ENCODE data around the gene PROSER3.

Gene PROSER3

DNA sequence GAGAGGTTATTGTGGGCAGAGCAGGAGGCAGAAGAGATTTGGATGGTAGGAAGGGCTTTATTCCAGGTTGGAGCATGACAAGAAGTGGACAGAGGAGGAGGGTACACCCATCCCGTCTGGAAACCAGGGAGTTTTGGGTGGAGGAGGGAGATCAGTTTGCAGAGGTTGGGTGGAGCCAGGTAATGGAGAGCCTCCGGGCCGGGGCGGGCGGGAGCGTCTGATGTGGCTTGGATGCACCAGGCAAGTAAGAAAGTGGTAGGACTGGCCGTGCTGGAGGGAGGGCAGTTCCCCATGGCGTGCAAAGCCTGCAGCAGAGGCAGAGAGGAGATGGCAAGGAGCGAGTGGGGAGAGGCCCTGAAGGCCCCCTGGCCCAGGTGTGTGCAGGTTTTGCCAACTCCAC lies 26.6 kb upstream of the PROSER3 start:
- TF ChIP-seq, protein P1, sequence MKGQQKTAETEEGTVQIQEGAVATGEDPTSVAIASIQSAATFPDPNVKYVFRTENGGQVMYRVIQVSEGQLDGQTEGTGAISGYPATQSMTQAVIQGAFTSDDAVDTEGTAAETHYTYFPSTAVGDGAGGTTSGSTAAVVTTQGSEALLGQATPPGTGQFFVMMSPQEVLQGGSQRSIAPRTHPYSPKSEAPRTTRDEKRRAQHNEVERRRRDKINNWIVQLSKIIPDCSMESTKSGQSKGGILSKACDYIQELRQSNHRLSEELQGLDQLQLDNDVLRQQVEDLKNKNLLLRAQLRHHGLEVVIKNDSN (IDR thresholded peaks at IDR 0.05), result no peak
- TF ChIP-seq, protein P2, sequence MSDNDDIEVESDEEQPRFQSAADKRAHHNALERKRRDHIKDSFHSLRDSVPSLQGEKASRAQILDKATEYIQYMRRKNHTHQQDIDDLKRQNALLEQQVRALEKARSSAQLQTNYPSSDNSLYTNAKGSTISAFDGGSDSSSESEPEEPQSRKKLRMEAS (IDR thresholded peaks at IDR 0.05), result no peak
- no peak for TF ChIP-seq RAD21 (IDR thresholded peaks at IDR 0.05; ENCODE audit: low read depth)

DNA sequence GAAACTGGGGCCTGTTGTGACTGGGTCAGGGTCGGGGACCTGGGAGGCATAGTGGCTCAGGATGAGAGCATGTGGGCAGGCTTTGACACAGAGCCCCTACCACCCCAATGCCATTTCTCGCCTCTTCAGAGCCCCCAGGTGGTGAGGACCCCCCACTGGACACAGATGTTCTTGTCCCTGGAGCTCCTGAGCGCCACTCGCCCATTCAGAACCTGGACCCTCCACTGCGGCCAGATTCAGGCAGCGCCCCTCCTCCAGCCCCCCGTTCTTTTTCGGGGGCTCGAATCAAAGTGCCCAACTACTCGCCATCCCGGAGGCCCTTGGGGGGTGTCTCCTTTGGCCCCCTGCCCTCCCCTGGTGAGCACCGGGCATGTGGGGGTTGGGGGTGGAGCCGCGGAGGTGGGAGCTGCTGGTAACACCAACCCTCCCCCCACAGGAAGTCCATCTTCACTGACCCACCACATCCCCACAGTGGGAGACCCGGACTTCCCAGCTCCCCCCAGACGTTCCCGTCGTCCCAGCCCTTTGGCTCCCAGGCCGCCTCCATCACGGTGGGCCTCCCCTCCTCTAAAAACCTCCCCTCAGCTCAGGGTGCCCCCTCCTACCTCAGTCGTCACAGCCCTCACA lies 26.1 kb upstream of the PROSER3 start:
- TF ChIP-seq TEAD4 (IDR thresholded peaks at IDR 0.05) (no peak), FOXM1 (IDR thresholded peaks at IDR 0.05; ENCODE audit: borderline replicate concordance, low read depth) (no peak), NFIC (IDR thresholded peaks at IDR 0.05) (no peak), TCF12 (IDR thresholded peaks at IDR 0.05; ENCODE audit: low read depth) (no peak), EP300 (IDR thresholded peaks at IDR 0.05; ENCODE audit: borderline replicate concordance) (no peak)

DNA sequence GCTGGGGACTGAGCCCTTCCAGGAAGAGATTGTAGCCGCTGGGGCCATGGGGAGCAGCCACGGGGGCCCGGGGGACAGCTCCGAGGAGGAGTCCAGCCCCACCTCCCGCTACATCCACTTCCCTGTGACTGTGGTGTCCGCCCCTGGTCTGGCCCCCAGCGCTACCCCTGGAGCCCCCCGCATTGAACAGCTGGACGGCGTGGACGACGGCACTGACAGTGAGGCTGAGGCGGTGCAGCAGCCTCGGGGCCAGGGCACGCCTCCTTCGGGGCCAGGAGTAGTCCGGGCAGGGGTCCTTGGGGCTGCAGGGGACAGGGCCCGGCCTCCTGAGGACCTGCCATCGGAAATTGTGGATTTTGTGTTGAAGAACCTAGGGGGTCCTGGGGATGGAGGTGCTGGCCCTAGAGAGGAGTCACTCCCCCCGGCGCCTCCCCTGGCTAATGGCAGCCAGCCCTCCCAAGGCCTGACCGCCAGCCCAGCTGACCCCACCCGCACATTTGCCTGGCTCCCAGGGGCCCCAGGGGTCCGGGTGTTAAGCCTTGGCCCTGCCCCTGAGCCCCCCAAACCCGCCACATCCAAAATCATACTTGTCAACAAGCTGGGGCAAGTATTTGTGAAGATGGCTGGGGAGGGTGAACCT lies 25.3 kb upstream of the PROSER3 start:
- no peak for TF ChIP-seq YY1 (IDR thresholded peaks at IDR 0.05; ENCODE audit: low read depth)
- TF ChIP-seq, protein P2 (IDR thresholded peaks at IDR 0.05), result no peak
- no peak for TF ChIP-seq CEBPB (IDR thresholded peaks at IDR 0.05)
- no peak for TF ChIP-seq NFIC (IDR thresholded peaks at IDR 0.05)
- TF ChIP-seq, protein P3, sequence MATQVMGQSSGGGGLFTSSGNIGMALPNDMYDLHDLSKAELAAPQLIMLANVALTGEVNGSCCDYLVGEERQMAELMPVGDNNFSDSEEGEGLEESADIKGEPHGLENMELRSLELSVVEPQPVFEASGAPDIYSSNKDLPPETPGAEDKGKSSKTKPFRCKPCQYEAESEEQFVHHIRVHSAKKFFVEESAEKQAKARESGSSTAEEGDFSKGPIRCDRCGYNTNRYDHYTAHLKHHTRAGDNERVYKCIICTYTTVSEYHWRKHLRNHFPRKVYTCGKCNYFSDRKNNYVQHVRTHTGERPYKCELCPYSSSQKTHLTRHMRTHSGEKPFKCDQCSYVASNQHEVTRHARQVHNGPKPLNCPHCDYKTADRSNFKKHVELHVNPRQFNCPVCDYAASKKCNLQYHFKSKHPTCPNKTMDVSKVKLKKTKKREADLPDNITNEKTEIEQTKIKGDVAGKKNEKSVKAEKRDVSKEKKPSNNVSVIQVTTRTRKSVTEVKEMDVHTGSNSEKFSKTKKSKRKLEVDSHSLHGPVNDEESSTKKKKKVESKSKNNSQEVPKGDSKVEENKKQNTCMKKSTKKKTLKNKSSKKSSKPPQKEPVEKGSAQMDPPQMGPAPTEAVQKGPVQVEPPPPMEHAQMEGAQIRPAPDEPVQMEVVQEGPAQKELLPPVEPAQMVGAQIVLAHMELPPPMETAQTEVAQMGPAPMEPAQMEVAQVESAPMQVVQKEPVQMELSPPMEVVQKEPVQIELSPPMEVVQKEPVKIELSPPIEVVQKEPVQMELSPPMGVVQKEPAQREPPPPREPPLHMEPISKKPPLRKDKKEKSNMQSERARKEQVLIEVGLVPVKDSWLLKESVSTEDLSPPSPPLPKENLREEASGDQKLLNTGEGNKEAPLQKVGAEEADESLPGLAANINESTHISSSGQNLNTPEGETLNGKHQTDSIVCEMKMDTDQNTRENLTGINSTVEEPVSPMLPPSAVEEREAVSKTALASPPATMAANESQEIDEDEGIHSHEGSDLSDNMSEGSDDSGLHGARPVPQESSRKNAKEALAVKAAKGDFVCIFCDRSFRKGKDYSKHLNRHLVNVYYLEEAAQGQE (IDR thresholded peaks at IDR 0.05; ENCODE audit: low read depth), result no peak
- TF ChIP-seq EGR1 (IDR thresholded peaks at IDR 0.05), result no peak
- no peak for TF ChIP-seq FOXM1 (IDR thresholded peaks at IDR 0.05; ENCODE audit: borderline replicate concordance, low read depth)
- no peak for TF ChIP-seq TEAD4 (IDR thresholded peaks at IDR 0.05)
- no peak for TF ChIP-seq TCF12 (IDR thresholded peaks at IDR 0.05; ENCODE audit: low read depth)
- TF ChIP-seq, protein P1 (IDR thresholded peaks at IDR 0.05), result no peak
- TF ChIP-seq TAF1 (IDR thresholded peaks at IDR 0.05; ENCODE audit: low read depth), result no peak
- no peak for TF ChIP-seq CREB1 (IDR thresholded peaks at IDR 0.05; ENCODE audit: low read depth)
- TF ChIP-seq EP300 (IDR thresholded peaks at IDR 0.05; ENCODE audit: borderline replicate concordance), result no peak
- no peak for TF ChIP-seq RAD21 (IDR thresholded peaks at IDR 0.05; ENCODE audit: low read depth)
- TF ChIP-seq ZBTB7A (IDR thresholded peaks at IDR 0.05; ENCODE audit: low read depth), result no peak

DNA sequence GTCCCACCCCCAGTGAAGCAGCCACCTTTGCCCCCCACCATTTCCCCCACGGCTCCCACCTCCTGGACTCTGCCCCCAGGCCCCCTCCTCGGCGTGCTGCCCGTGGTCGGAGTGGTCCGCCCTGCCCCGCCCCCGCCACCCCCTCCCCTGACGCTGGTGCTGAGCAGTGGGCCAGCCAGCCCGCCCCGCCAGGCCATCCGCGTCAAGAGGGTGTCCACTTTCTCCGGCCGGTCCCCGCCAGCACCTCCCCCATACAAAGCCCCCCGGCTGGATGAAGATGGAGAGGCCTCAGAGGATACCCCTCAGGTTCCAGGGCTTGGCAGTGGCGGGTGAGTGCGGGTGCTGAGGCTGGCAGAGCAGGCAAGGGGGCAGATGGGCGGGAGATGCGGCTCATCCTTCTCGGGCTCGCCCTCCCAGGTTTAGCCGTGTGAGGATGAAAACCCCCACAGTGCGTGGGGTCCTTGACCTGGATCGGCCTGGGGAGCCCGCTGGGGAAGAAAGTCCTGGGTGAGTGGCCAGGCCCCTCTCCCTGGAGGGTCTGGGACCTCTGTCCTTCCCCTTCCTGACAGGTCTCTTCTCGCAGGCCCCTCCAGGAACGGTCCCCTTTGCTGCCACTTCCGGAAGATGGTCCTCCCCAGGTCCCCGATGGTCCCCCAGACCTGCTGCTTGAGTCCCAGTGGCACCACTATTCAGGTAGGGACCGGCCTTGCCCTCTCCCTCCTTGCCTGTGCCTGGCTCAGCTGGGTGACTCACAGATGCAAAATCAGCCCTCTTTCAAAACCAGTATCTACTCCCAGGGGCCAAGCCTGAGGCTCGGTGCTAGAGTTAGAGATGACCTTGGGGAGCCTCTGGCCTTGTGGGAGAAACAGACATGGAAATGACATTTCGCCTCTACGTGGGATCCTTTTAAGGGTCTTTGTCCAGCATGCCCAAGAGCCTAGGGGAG lies 24.5 kb upstream of the PROSER3 start:
- TF ChIP-seq EP300 (IDR thresholded peaks at IDR 0.05; ENCODE audit: borderline replicate concordance), result no peak
- TF ChIP-seq CREB1 (IDR thresholded peaks at IDR 0.05; ENCODE audit: low read depth), result no peak
- no peak for TF ChIP-seq RAD21 (IDR thresholded peaks at IDR 0.05; ENCODE audit: low read depth)
- TF ChIP-seq NFIC (IDR thresholded peaks at IDR 0.05), result no peak
- no peak for TF ChIP-seq YY1 (IDR thresholded peaks at IDR 0.05; ENCODE audit: low read depth)
- TF ChIP-seq TEAD4 (IDR thresholded peaks at IDR 0.05), result no peak
- no peak for TF ChIP-seq EGR1 (IDR thresholded peaks at IDR 0.05)
- no peak for TF ChIP-seq CEBPB (IDR thresholded peaks at IDR 0.05)
- no peak for TF ChIP-seq FOXM1 (IDR thresholded peaks at IDR 0.05; ENCODE audit: borderline replicate concordance, low read depth)
- TF ChIP-seq TAF1 (IDR thresholded peaks at IDR 0.05; ENCODE audit: low read depth), result no peak
- TF ChIP-seq, protein P1 (IDR thresholded peaks at IDR 0.05), result no peak
- TF ChIP-seq ZBTB7A (IDR thresholded peaks at IDR 0.05; ENCODE audit: low read depth), result no peak
- no peak for TF ChIP-seq TCF12 (IDR thresholded peaks at IDR 0.05; ENCODE audit: low read depth)
- TF ChIP-seq, protein P3 (IDR thresholded peaks at IDR 0.05; ENCODE audit: low read depth), result no peak
- TF ChIP-seq, protein P2 (IDR thresholded peaks at IDR 0.05), result no peak

Data from Ishikawa (cell line).